GOT3 (cell line): ENCODE results near the gene OTOGL.
"Not testable (repeated sequence)": the region's sequence is repeated elsewhere in the genome, so short reads cannot be mapped to it uniquely, and the experiment has no call there.

Source experiments
- DNase-seq: peaks from one replicate; lab custom pipeline; 2025; ENCODE audit warnings: mixed read lengths; lab: John Stamatoyannopoulos, UW

The OTOGL gene

GRCh38 chr12:80186727-80187217 is 87.4 kb downstream of the OTOGL start:
- DNase-seq = no peak

GRCh38 chr12:80187660-80188090 is 88.3 kb downstream of the OTOGL start:
- no peak for DNase-seq

GRCh38 chr12:80188576-80188975 is 89.2 kb downstream of the OTOGL start:
- DNase-seq = no peak

GRCh38 chr12:80189241-80189640 is 89.9 kb downstream of the OTOGL start:
- no peak for DNase-seq

- DNase-seq = no peak
These were observed 90.7 kb downstream of the OTOGL start for GRCh38 chr12:80190001-80190400.

- DNase-seq = no peak
These were observed 92.8 kb downstream of the OTOGL start for GRCh38 chr12:80192087-80192486.

GRCh38 chr12:80193865-80194264 is 94.5 kb downstream of the OTOGL start:
- DNase-seq = no peak

- DNase-seq = no peak
These were observed 95.9 kb downstream of the OTOGL start for GRCh38 chr12:80195074-80195726.

GRCh38 chr12:80195737-80196136 is 96.4 kb downstream of the OTOGL start:
- no peak for DNase-seq

GRCh38 chr12:80196419-80196818 is 97.1 kb downstream of the OTOGL start:
- DNase-seq = no peak

GRCh38 chr12:80198782-80199337 is 99.5 kb downstream of the OTOGL start:
- DNase-seq = no peak

GRCh38 chr12:80199931-80200330 is 100.6 kb downstream of the OTOGL start:
- DNase-seq = no peak

- no peak for DNase-seq
These were observed 101.1 kb downstream of the OTOGL start for GRCh38 chr12:80200414-80200813.

GRCh38 chr12:80201908-80202307 is 102.6 kb downstream of the OTOGL start:
- no peak for DNase-seq

- no peak for DNase-seq
These were observed 106.6 kb downstream of the OTOGL start for GRCh38 chr12:80205960-80206359.

GRCh38 chr12:80208071-80208470 is 108.7 kb downstream of the OTOGL start:
- no peak for DNase-seq

GRCh38 chr12:80211671-80212070 is 112.3 kb downstream of the OTOGL start:
- no peak for DNase-seq

- DNase-seq = no peak
These were observed 113.8 kb downstream of the OTOGL start for GRCh38 chr12:80212938-80213645.

- DNase-seq = no peak
These were observed 114.5 kb downstream of the OTOGL start for GRCh38 chr12:80213871-80214270.

- no peak for DNase-seq
These were observed 117.7 kb downstream of the OTOGL start for GRCh38 chr12:80217011-80217535.

GRCh38 chr12:80218925-80219324 is 119.6 kb downstream of the OTOGL start:
- not testable (repeated sequence) for DNase-seq

- no peak for DNase-seq
These were observed 120.0 kb downstream of the OTOGL start for GRCh38 chr12:80219345-80219744.

GRCh38 chr12:80222261-80222660 is 122.9 kb downstream of the OTOGL start:
- no peak for DNase-seq
